ENCODE measurements around the gene HSD17B13.

GRCh38 chr4:87274803-87275202 is 47.9 kb downstream of the HSD17B13 start:
- no peak for TF ChIP-seq POLR2A (IDR thresholded peaks at IDR 0.05; ENCODE audit: low read length)
- no peak for TF ChIP-seq GATA1 (IDR thresholded peaks at IDR 0.05; ENCODE audit: low read depth, low read length)

All from erythroblast (primary cell).